GM23338 (cell line): ENCODE results near the gene ZNF189.

Experiments used
- CREB1 ChIP-seq: fragments of 250-450 bp; sonication (Bioruptor Pico); IDR thresholded peaks from 2 replicates; pipeline ENCODE4 v1.5.0; 2020; ENCODE audit warnings: low read depth, mild to moderate bottlenecking, moderate library complexity
- CTCF ChIP-seq, 2 experiments: fragments of 200-600 bp in 1 of 2; sonication (generic) in 1 of 2; conservative IDR thresholded peaks; 2 replicates each; pipeline versions ENCODE4 v1.5.1 to v1.6.1; 2016 to 2017; ENCODE audit warnings: antibody characterized with exemption in 2 of 2, low read depth in 2 of 2, mild to moderate bottlenecking in 2 of 2, moderate library complexity in 1 of 2
- ETS1 ChIP-seq: IDR thresholded peaks from 2 replicates; pipeline ENCODE4 v1.6.1; 2016; ENCODE audit warnings: antibody characterized with exemption
- EZH2 ChIP-seq: fragments of 200-600 bp; sonication (generic); IDR thresholded peaks from one replicate; pipeline ENCODE4 v1.8.0; 2017; ENCODE audit warnings: antibody characterized with exemption, mild to moderate bottlenecking, low read depth; ENCODE audit not compliant: unreplicated experiment
- EZH2phosphoT487 ChIP-seq: fragments of 200-600 bp; sonication (generic); IDR thresholded peaks from one replicate; pipeline ENCODE4 v1.8.1; 2018; ENCODE audit warnings: antibody characterized with exemption; ENCODE audit not compliant: unreplicated experiment
- JUNB ChIP-seq: IDR thresholded peaks from one replicate; pipeline ENCODE4 v1.6.1; 2016; ENCODE audit warnings: antibody characterized with exemption; ENCODE audit not compliant: unreplicated experiment
- POLR2AphosphoS5 ChIP-seq: IDR thresholded peaks from 2 replicates; pipeline ENCODE4 v1.6.1; 2016; ENCODE audit warnings: antibody characterized with exemption, low read depth
- REST ChIP-seq: IDR thresholded peaks from one replicate; pipeline ENCODE4 v1.6.1; 2018; ENCODE audit warnings: antibody characterized with exemption; ENCODE audit not compliant: unreplicated experiment
- ZNF114 ChIP-seq: fragments of 250-450 bp; sonication (Bioruptor Pico); IDR thresholded peaks from 2 replicates; pipeline ENCODE4 v1.5.0; 2020; ENCODE audit warnings: mild to moderate bottlenecking, moderate library complexity

- TF ChIP-seq CTCF (conservative IDR thresholded peaks at IDR 0.05; ENCODE audit: low read depth in 2 of 2) = no peak
- no peak for TF ChIP-seq EZH2phosphoT487
- TF ChIP-seq EZH2 = no peak
- no peak for TF ChIP-seq ZNF114
- TF ChIP-seq CREB1 (CRISPR knock-in tag) = no peak
- TF ChIP-seq POLR2AphosphoS5 = no peak
- no peak for TF ChIP-seq REST
- no peak for TF ChIP-seq ETS1
- no peak for TF ChIP-seq JUNB
These were observed 1.5 kb downstream of the ZNF189 start for GRCh38 chr9:101400120-101400519.
